Endothelial cell of umbilical vein (primary cell): ENCODE data around the gene MAP4K1.

Source experiments
- EZH2 ChIP-seq: IDR thresholded peaks from 2 replicates; pipeline ENCODE4 v1.6.1; 2012; ENCODE audit warnings: borderline replicate concordance, low read depth, mild to moderate bottlenecking, moderate library complexity, low read length, inconsistent platforms; ENCODE audit not compliant: severe bottlenecking
- FOS ChIP-seq: IDR thresholded peaks from 2 replicates; pipeline ENCODE4 v1.6.1; 2011; ENCODE audit warnings: mild to moderate bottlenecking, low read length, moderate library complexity, borderline replicate concordance; ENCODE audit not compliant: insufficient read depth
- GATA2 ChIP-seq: IDR thresholded peaks from 2 replicates; pipeline ENCODE4 v1.7.0; 2011; ENCODE audit warnings: low read depth, mild to moderate bottlenecking, moderate library complexity, mixed read lengths, low read length; ENCODE audit not compliant: insufficient read length, insufficient read depth
- MYC ChIP-seq: IDR thresholded peaks from one replicate; pipeline ENCODE4 v1.6.1; 2011; ENCODE audit warnings: mild to moderate bottlenecking, low read depth, low read length
- POLR2A ChIP-seq: IDR thresholded peaks from 2 replicates; pipeline ENCODE4 v1.6.1; 2012; ENCODE audit warnings: low read depth, mild to moderate bottlenecking, control low read depth, low read length
- POLR2AphosphoS5 ChIP-seq: IDR thresholded peaks from 2 replicates; pipeline ENCODE4 v1.6.1; 2012; ENCODE audit warnings: low read depth, mild to moderate bottlenecking, control low read depth, low read length, moderate library complexity; ENCODE audit not compliant: insufficient read depth
- TF ChIP-seq, protein P1 (sequence below), 2 donors: IDR thresholded peaks; 1 replicate in 1 of 2; 2 replicates in 1 of 2; pipeline ENCODE4 v1.5.1; 2011; ENCODE audit warnings: low read length in 2 of 2, mild to moderate bottlenecking in 2 of 2, moderate library complexity in 2 of 2, control low read depth in 1 of 2, inconsistent platforms in 1 of 2, low read depth in 1 of 2; ENCODE audit not compliant: insufficient read depth in 1 of 2; ENCODE audit errors: extremely low read depth in 1 of 2
- TF ChIP-seq, protein P2 (sequence below): IDR thresholded peaks from 2 replicates; pipeline ENCODE4 v1.6.1; 2011; ENCODE audit not compliant: insufficient read depth, insufficient read length

DNA sequence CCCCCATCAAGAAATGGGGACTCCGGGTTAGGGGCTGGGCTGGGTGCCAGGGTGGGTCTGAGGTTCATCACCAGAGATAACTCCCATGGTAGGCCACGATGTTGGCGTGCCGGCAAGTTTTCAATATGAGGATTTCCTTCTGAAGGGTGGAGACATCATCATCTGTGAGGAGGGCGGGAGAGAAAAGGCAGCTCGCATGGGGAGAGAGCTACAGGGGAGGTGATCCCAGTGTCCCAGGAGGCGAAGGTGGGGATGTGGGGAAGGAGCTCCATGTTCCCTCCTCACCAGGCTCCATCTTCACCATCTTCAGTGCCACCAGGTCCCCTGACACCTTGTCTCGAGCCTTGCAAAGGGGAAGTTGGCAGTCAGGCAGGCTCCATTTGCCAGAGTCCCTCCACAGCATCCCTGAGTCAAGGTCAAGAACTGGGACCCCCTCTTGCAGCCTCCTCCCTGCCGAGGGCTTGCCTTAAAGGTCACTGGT is 430 bp downstream of the MAP4K1 start:
- TF ChIP-seq, protein P1, sequence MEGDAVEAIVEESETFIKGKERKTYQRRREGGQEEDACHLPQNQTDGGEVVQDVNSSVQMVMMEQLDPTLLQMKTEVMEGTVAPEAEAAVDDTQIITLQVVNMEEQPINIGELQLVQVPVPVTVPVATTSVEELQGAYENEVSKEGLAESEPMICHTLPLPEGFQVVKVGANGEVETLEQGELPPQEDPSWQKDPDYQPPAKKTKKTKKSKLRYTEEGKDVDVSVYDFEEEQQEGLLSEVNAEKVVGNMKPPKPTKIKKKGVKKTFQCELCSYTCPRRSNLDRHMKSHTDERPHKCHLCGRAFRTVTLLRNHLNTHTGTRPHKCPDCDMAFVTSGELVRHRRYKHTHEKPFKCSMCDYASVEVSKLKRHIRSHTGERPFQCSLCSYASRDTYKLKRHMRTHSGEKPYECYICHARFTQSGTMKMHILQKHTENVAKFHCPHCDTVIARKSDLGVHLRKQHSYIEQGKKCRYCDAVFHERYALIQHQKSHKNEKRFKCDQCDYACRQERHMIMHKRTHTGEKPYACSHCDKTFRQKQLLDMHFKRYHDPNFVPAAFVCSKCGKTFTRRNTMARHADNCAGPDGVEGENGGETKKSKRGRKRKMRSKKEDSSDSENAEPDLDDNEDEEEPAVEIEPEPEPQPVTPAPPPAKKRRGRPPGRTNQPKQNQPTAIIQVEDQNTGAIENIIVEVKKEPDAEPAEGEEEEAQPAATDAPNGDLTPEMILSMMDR (IDR thresholded peaks at IDR 0.05; ENCODE audit: extremely low read depth in 1 of 2, insufficient read depth in 1 of 2, low read depth in 1 of 2, low read length in 2 of 2) = no peak
- TF ChIP-seq POLR2AphosphoS5 (no peak), POLR2A (no peak), EZH2 (no peak), MYC (no peak), FOS (no peak), GATA2 (no peak)
- TF ChIP-seq, protein P2, sequence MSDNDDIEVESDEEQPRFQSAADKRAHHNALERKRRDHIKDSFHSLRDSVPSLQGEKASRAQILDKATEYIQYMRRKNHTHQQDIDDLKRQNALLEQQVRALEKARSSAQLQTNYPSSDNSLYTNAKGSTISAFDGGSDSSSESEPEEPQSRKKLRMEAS = no peak
